Pancreas (tissue), 10 donors: Measurements from ENCODE around the gene RAD51B. TPM values are rescaled to one million over a fixed set of nuclear protein-coding genes. Genes with fewer than 3 reads are reported as not detected.

Experiments used
- ATAC-seq, 4 donors: fragments of 200-7000 bp; cut with Tn5 transposase; one replicate each; pipeline versions ENCODE4 v1.8.0 to v1.9.1; 2020; ENCODE audit warnings: mild to moderate bottlenecking in 4 of 4, moderate library complexity in 4 of 4
- DNase-seq, 6 donors: peaks; one replicate each; pipeline ENCODE4 v3.0.0-alpha.2; 2020
- FAIRE-seq: peaks from 2 replicates; lab custom pipeline; 2012; peaks lifted over from hg19 to GRCh38; lab: Jason Lieb, UNC
- H3K27ac ChIP-seq, 4 donors: fragments of 200-600 bp; sonication (generic); 1 replicate in 3 of 4; 2 replicates in 1 of 4; pipeline versions ENCODE4 v1.5.0 to v1.8.0; 2020
- H3K27me3 ChIP-seq, 4 donors: fragments of 200-600 bp; one replicate each; pipeline ENCODE4 v1.8.0; 2021
- H3K36me3 ChIP-seq, 3 donors: fragments of 200-600 bp; sonication (generic) in 1 of 3; one replicate each; pipeline versions ENCODE4 v1.5.0 to v1.8.0; 2020 to 2021
- H3K4me1 ChIP-seq, 3 donors: fragments of 200-600 bp; one replicate each; pipeline ENCODE4 v1.8.0; 2021
- H3K4me3 ChIP-seq, 4 donors: fragments of 200-600 bp; sonication (generic) in 2 of 4; one replicate each; pipeline versions ENCODE4 v1.5.0 to v1.8.0; 2020 to 2021
- H3K9me3 ChIP-seq, 4 donors: fragments of 200-600 bp; one replicate each; pipeline ENCODE4 v1.8.0; 2021
- WGBS, 2 donors: extraction: QIAGEN DNeasy Blood & Tissue Kit; methylation state at CpG; one replicate each; pipeline ENCODE4 v1.1.7; 2013; 5-methylcytosine and 5-hydroxymethylcytosine counted together
- intact Hi-C, 3 donors: fragments of 100-400 bp; cut with DNase I; formaldehyde crosslinking; loops; one replicate each; pipeline versions ENCODE4 v1.11.1 to v1.14.2; 2022
- polyA plus RNA-seq, 2 donors: library from polyadenylated mRNA; stranded (reverse); fragments of 200-250 nt; gene quantifications; one replicate each; pipeline ENCODE4 v1.2.3, GENCODE V29; 2013
- total RNA-seq, 6 donors: library from RNA; stranded (reverse); fragmentation: NEBNext Ultra II Directional in 4 of 6; extraction: Animal tissue kit (Norgen Biotek cat#: 25700) in 4 of 6; gene quantifications; one replicate each; pipeline versions ENCODE4 v1.2.1 to v1.2.4, GENCODE V29; 2021 to 2023
- TF ChIP-seq, protein P1 (sequence below), 4 donors: fragments of 200-600 bp; sonication (generic) in 3 of 4; IDR thresholded peaks; one replicate each; pipeline versions ENCODE4 v1.5.0 to v1.8.0; 2021; ENCODE audit warnings: antibody characterized with exemption in 4 of 4
- donor health status: healthy with polysubstance abuse.
- donor health status: DM: no; HTN: no; CAD: no; lungs with moderate emphysema.
- donor health status: DM: no; HTN: no; CAD: no.
- donor health status: control.
- donor health status: control.
- donor health status: Bipolar disorder and iron deficiency.
- donor health status: DM: yes; HTN: yes; CAD: no.
- donor health status: DM: no; HTN: no; CAD: no.
- donor health status: DM: no; HTN: no; CAD: no.
- donor health status: DM: yes; HTN: yes; CAD: no.

RAD51B gene
- total and polyA plus RNA-seq, 8 donors = 1.1 to 17.3 (median 5.8) TPM

DNA sequence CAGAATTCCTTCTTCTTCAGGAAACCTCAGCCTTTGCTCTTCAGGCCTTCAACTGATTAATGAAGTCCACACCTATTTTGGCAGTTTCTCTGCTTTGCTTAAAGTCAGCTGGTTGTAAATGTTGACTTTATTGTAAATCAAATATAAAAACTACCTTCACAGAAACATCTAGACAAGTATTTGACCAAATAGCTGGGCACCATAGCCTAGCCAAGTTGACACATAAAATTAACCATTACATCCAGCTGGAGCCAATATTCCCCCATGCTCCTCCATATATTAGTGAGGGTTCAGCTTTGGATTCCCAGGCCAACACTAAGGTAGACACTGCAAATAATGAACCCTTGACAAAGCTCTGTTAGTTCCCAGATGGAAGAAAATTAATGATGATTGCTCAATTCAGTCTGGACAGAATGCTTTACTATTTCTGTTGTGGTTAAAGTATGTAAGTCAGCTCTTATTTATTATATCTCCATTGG, 847.8 kb downstream of the RAD51B start:
- Histone ChIP-seq H3K36me3 (no peaks in the 10 kb centered on the region), H3K9me3 (no peaks in the 10 kb centered on the region), H3K4me1 (peaks cover 19 to 45% (median 21%) of the 10 kb centered on the region in 3 donors), H3K27me3 (no peaks in the 10 kb centered on the region), H3K4me3 (no peak overlapping the region), H3K27ac (peak overlapping the region in 2 of 4 donors; percentile 68 to 73)
- FAIRE-seq (no peak), DNase-seq (peak in 1 of 6 donors; percentile 35), ATAC-seq (peak; percentile 48 to 81 (median 60))
- TF ChIP-seq, protein P1, sequence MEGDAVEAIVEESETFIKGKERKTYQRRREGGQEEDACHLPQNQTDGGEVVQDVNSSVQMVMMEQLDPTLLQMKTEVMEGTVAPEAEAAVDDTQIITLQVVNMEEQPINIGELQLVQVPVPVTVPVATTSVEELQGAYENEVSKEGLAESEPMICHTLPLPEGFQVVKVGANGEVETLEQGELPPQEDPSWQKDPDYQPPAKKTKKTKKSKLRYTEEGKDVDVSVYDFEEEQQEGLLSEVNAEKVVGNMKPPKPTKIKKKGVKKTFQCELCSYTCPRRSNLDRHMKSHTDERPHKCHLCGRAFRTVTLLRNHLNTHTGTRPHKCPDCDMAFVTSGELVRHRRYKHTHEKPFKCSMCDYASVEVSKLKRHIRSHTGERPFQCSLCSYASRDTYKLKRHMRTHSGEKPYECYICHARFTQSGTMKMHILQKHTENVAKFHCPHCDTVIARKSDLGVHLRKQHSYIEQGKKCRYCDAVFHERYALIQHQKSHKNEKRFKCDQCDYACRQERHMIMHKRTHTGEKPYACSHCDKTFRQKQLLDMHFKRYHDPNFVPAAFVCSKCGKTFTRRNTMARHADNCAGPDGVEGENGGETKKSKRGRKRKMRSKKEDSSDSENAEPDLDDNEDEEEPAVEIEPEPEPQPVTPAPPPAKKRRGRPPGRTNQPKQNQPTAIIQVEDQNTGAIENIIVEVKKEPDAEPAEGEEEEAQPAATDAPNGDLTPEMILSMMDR (IDR thresholded peaks at IDR 0.05) = no peak
- intact Hi-C loops = no loop called here

- Histone ChIP-seq H3K27me3 (no peaks in the 10 kb centered on the region), H3K27ac (peak overlapping the region in 3 of 4 donors; percentile 23 to 73 (median 68)), H3K9me3 (no peaks in the 10 kb centered on the region), H3K4me1 (peaks cover 26 to 52% (median 28%) of the 10 kb centered on the region in 3 donors), H3K36me3 (no peaks in the 10 kb centered on the region), H3K4me3 (no peak overlapping the region)
- TF ChIP-seq, protein P1 (IDR thresholded peaks at IDR 0.05) = no peak
- 96% methylated on average over 4 of the region's 4 CpGs for WGBS, 2 donors
- FAIRE-seq (no peak), DNase-seq (no peak), ATAC-seq (no peak)
- intact Hi-C loops = no loop called here
These were observed 848.4 kb downstream of the RAD51B start for GRCh38 chr14:68668028-68668427.

DNA sequence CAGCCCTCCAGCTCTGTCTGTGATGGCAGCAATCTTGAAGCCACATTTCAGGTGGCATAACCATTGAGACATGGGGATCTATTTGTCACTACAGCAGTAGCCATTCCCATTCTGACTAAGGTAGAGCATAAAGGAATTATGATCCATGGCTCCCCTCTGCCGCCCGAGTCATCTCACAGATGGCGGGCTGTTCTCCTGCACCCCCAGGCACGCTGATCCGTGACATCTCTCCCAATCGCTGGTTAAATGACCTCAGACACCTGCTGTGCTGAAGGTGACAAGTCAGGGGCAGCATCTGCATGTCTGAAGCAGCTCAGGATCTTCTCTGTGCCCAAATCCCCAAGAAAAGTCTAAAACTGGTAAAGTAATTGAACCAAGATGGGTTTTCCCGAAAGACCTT, 849.0 kb downstream of the RAD51B start:
- intact Hi-C loops = no loop called here

GRCh38 chr14:68669111-68669511, 849.5 kb downstream of the RAD51B start:
- no peak for ATAC-seq
- no peaks in the 10 kb centered on the region for H3K9me3 ChIP-seq
- H3K27ac ChIP-seq = no peak overlapping the region
- no peaks in the 10 kb centered on the region for H3K36me3 ChIP-seq
- 66 to 74% methylated on average over 3 of the region's 3 CpGs for WGBS, 2 donors
- FAIRE-seq = no peak
- no peak overlapping the region for H3K4me3 ChIP-seq
- no peaks in the 10 kb centered on the region for H3K27me3 ChIP-seq
- intact Hi-C loops = no loop called here
- no peak for DNase-seq
- TF ChIP-seq, protein P1 (IDR thresholded peaks at IDR 0.05) = no peak
- peaks cover 30 to 54% (median 31%) of the 10 kb centered on the region in 3 donors for H3K4me1 ChIP-seq

More for the DNA sequence above, 849.0 kb downstream of the RAD51B start:
- ATAC-seq (no peak), FAIRE-seq (no peak), DNase-seq (no peak)
- Histone ChIP-seq H3K4me3 (no peak overlapping the region), H3K27ac (peak overlapping the region in 3 of 4 donors; percentile 23 to 73 (median 68)), H3K9me3 (no peaks in the 10 kb centered on the region), H3K36me3 (no peaks in the 10 kb centered on the region), H3K27me3 (no peaks in the 10 kb centered on the region), H3K4me1 (peaks cover 30 to 54% (median 31%) of the 10 kb centered on the region in 3 donors)
- TF ChIP-seq, protein P1 (IDR thresholded peaks at IDR 0.05) = no peak
- WGBS, 2 donors = 81 to 91% methylated on average over 7 of the region's 7 CpGs
